IPS-NIHi11 (cell line): Measurements from ENCODE around the gene ITPA.

Experiments
- DNase-seq: peaks from one replicate; pipeline ENCODE4 v3.0.0; 2012; ENCODE audit warnings: mixed read lengths, low spot score

Gene ITPA

GRCh38 chr20:3227936-3228749 lies 18.8 kb downstream of the ITPA start:
- peak; percentile 73 for DNase-seq

DNA sequence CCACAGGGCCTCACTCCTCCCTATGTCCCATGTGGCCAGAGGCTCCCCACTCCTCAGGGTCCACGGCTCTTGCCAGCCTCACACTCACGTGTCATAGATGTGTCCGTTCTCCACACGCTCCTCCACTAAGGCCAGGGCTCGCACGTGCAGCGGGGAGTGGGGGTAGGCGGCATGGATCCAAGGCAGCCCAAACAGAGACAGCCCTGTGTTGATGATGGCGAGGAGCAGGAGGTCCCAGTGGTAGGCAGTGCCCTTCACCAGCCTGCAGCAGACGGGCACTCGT lies 19.4 kb downstream of the ITPA start:
- DNase-seq = no peak

GRCh38 chr20:3229158-3229557 lies 19.9 kb downstream of the ITPA start:
- no peak for DNase-seq

GRCh38 chr20:3229798-3230197 lies 20.5 kb downstream of the ITPA start:
- DNase-seq = no peak

- DNase-seq = no peak
Measured at GRCh38 chr20:3231116-3231515, 21.8 kb downstream of the ITPA start.

GRCh38 chr20:3231889-3232588 lies 22.7 kb downstream of the ITPA start:
- DNase-seq = no peak

GRCh38 chr20:3233131-3233990 lies 24.1 kb downstream of the ITPA start:
- DNase-seq = no peak

GRCh38 chr20:3233991-3234498 lies 24.7 kb downstream of the ITPA start:
- DNase-seq = no peak

GRCh38 chr20:3235666-3236324 lies 26.5 kb downstream of the ITPA start:
- DNase-seq = no peak

- no peak for DNase-seq
Measured at GRCh38 chr20:3237011-3237957, 28.0 kb downstream of the ITPA start.

DNA sequence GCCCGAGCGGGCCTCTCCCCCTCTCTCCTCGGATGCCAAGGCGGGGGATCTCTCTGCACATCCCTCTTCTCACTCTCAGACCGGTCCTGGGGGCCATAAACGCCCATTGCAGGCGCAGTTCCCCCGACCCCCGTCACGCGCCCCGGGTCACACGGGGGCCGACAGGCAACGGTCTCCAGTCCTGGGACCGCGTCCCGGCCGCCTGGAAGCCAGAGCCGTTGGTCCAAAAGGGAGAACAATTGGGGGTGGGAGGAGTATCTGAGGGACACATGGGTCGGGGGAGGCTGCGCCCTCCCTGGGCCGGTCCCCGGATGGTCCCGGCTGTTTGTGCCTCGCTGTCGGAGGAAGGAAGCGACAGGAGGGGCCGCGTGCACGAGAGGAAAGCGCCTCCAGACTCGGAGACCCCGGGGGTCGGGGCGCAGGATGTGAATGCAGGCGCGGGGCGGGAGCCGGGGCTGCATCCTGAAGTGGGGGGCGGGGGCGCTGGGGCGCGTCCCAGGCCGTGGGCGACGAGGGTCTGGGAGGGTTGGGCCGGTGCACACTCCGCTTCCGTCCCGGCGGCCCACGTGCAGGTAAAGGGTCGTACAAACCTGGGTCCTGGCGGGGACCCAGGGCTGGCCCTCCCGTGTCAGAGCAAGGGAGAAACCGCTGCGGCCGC lies 28.8 kb downstream of the ITPA start:
- DNase-seq = no peak

DNA sequence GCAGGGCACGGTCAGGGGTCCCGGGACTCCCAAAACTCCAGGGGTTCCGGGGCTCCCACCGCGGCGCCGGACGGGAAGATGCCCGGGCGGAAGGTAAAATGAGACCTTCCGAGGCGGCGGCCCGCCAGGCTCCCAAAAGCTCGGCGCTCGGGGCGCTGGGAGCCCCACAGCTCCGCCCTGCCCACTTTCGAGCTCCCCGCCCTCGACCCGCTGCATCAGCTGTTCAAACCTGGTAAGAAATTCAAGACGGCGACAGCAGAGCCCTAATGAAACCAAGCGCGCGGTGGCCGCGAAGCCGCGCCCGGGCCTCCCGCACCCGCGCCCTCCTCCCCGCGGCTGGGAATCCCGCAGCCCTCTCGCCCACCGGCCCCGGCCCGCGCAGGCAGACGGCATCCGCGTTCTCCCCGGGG lies 29.3 kb downstream of the ITPA start:
- DNase-seq = peak; percentile 79

DNA sequence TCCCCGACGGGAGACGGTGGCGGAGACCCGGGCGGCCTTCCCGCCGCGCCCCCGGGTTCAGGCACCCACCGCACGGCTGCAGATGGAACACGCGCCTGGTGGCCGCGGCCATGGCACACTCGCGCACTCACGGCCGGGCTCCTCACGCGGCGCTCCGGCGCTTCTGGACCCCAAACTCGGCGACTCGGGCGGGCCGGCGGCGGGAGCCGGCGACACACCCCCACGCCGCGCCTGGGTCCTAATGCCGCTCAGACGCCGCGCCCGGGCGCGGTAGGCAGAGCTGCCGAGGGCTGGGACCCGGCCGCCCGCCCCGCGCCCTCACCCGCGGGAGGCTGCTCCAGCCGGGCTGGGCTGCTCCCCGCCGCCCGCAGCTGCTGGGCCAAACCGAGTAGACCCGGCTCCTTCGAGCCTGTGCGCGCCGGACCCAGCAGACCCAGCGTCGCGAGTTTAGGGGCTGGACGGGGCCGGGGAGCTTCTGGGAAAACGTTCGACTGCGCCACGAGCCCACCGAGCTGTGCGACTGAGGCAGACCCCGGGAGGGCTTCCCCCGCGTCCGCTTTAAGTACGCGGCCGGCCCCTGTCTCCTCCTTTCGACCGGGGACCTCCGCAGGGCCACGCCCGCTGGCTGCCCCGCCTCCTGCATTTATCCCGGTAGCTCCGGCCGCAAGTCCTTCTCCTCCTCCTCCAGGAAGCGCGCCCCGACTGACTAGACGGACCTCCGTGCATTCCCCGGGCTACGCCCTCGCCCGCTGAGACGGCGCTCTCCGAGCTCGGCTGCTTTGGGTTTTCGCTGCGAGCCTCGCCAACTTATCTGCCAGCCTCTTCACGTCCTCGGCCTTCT lies 29.9 kb downstream of the ITPA start, which contains the start of gene SLC4A11:
Gene SLC4A11, minus strand, starts transcription at position 165 of the 841 bp plus-strand sequence. Its CDS starts 53 bp downstream, at position 112.
- peak; percentile 92 for DNase-seq

DNA sequence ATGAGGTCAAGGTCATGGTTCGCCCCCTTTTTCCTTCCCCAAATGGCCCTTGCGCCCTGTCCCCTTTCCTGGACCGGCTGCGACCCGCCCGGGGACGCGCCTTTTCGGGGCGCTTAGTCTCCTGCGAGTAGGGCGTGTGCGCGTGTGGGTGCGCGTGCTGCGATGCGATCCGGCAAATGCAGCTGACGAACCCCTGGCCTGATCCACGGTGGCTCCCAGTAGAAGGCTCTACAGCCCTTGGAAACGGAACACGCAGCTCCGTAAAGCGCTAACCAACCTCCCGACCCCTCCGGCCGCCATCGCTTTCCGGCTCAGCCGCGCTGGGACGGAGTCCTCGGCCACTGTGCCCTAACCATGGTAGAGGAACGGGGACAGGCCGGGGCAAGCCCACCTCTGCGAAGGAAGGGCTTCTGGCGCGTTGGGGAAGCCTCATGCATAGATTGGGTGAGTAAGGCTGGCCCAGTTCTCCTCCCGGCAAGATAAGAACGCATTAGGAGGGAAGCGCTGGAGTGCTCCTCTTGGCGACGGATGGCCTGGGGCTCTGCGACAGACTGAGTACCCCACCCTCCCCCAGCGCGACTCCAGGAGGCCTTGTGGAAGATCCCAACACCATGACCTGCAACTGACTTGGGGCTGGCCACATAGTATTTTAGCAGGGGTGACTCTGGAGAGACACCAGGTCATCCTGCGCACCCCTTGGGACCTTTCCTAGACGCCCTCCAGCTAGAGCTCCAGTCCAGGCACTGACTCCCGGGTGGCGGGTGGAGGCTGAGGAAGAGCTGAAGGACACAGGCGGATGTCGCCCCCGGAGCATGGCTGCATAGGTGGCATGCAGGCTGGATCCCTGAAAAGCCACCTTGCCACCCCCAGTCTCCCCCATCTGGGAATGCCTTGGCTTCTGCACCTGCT lies 30.8 kb downstream of the ITPA start:
- DNase-seq = peak; percentile 56

- DNase-seq = no peak
Measured at GRCh38 chr20:3240776-3241363, 31.6 kb downstream of the ITPA start.

DNA sequence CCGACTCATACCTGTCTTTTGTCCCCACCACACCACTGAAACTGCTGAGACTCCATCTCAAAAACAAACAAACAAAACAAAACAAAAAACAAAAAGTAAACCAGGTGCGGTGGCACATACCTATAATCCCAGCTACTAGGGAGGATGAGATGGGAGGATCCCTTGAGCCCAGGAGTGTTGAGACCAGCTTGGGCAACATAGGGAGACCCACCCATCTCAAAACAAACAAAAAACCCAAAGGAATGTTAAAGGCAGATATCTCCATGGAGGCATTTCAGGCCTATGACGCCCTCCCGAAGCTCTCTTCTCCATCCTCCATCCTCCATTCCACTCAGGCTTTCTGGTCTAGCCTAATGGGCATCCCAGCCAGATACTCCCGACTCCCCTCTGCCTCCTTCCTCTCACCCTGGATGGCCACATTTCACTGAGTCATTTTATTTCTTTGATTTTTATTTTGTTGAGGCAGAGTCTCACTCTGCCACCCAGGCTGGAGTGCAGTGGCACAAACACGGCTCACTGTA lies 32.9 kb downstream of the ITPA start:
- no peak for DNase-seq

- no peak for DNase-seq
Measured at GRCh38 chr20:3243718-3244358, 34.5 kb downstream of the ITPA start.
